Mucosa of stomach (tissue), 1 donor: Measurements from ENCODE around the gene ID3.
A peak's percentile ranks its signal among the peaks of the same experiment; 100 is the strongest.

Experiments used
- H3K27me3 ChIP-seq: one replicate; pipeline ENCODE4 v1.7.0; 2013; ENCODE audit warnings: mild to moderate bottlenecking, low read length; ENCODE audit not compliant: control insufficient read depth, insufficient read depth
- H3K36me3 ChIP-seq: one replicate; pipeline ENCODE4 v1.7.0; 2013; ENCODE audit warnings: low read length; ENCODE audit not compliant: control insufficient read depth, insufficient read depth
- H3K4me1 ChIP-seq: one replicate; pipeline ENCODE4 v1.7.0; 2013; ENCODE audit warnings: mild to moderate bottlenecking, low read length; ENCODE audit not compliant: control insufficient read depth, insufficient read depth
- H3K4me3 ChIP-seq: one replicate; pipeline ENCODE4 v1.7.0; 2013; ENCODE audit warnings: low read length
- H3K9ac ChIP-seq: one replicate; pipeline ENCODE4 v1.7.0; 2013; ENCODE audit warnings: mild to moderate bottlenecking, low read length, moderate library complexity
- H3K9me3 ChIP-seq: one replicate; pipeline ENCODE4 v1.7.0; 2013; ENCODE audit warnings: mild to moderate bottlenecking, low read length, moderate library complexity; ENCODE audit not compliant: control insufficient read depth
- donor health status: Pancreatic carcinoma.

Gene ID3

GRCh38 chr1:23568608-23569383 lies 9.5 kb upstream of the ID3 start:
- peak overlapping the region; percentile 11 for H3K4me3 ChIP-seq
- no peaks in the 10 kb centered on the region for H3K36me3 ChIP-seq
- peaks cover 5% of the 10 kb centered on the region for H3K27me3 ChIP-seq
- H3K9me3 ChIP-seq = no peaks in the 10 kb centered on the region
- H3K9ac ChIP-seq = peak overlapping the region; percentile 70
- peaks cover 21% of the 10 kb centered on the region for H3K4me1 ChIP-seq

GRCh38 chr1:23567996-23568607 lies 8.8 kb upstream of the ID3 start:
- peaks cover 26% of the 10 kb centered on the region for H3K4me1 ChIP-seq
- H3K4me3 ChIP-seq = peak overlapping the region; percentile 11
- no peaks in the 10 kb centered on the region for H3K36me3 ChIP-seq
- H3K9me3 ChIP-seq = no peaks in the 10 kb centered on the region
- peak overlapping the region; percentile 70 for H3K9ac ChIP-seq
- peaks cover 5% of the 10 kb centered on the region for H3K27me3 ChIP-seq

GRCh38 chr1:23567629-23567995 lies 8.3 kb upstream of the ID3 start:
- Histone ChIP-seq H3K9ac (peak overlapping the region; percentile 70), H3K27me3 (peaks cover 5% of the 10 kb centered on the region), H3K4me1 (peaks cover 29% of the 10 kb centered on the region), H3K4me3 (no peak overlapping the region), H3K36me3 (no peaks in the 10 kb centered on the region), H3K9me3 (no peaks in the 10 kb centered on the region)

GRCh38 chr1:23566304-23566703 lies 7.0 kb upstream of the ID3 start:
- no peak overlapping the region for H3K4me3 ChIP-seq
- H3K27me3 ChIP-seq = peaks cover 5% of the 10 kb centered on the region
- H3K4me1 ChIP-seq = peaks cover 39% of the 10 kb centered on the region
- H3K36me3 ChIP-seq = no peaks in the 10 kb centered on the region
- no peaks in the 10 kb centered on the region for H3K9me3 ChIP-seq
- no peak overlapping the region for H3K9ac ChIP-seq

- Histone ChIP-seq H3K4me1 (peaks cover 44% of the 10 kb centered on the region), H3K36me3 (no peaks in the 10 kb centered on the region), H3K9me3 (no peaks in the 10 kb centered on the region), H3K27me3 (peaks cover 5% of the 10 kb centered on the region), H3K4me3 (no peak overlapping the region), H3K9ac (no peak overlapping the region)
Observed at GRCh38 chr1:23565776-23566175, 6.5 kb upstream of the ID3 start.

GRCh38 chr1:23564529-23565122 lies 5.3 kb upstream of the ID3 start:
- H3K9me3 ChIP-seq = no peaks in the 10 kb centered on the region
- H3K9ac ChIP-seq = no peak overlapping the region
- no peaks in the 10 kb centered on the region for H3K36me3 ChIP-seq
- peaks cover 5% of the 10 kb centered on the region for H3K27me3 ChIP-seq
- H3K4me3 ChIP-seq = no peak overlapping the region
- H3K4me1 ChIP-seq = peaks cover 55% of the 10 kb centered on the region

- no peak overlapping the region for H3K4me3 ChIP-seq
- H3K9me3 ChIP-seq = no peaks in the 10 kb centered on the region
- peaks cover 54% of the 10 kb centered on the region for H3K4me1 ChIP-seq
- H3K27me3 ChIP-seq = peaks cover 5% of the 10 kb centered on the region
- H3K9ac ChIP-seq = no peak overlapping the region
- H3K36me3 ChIP-seq = no peaks in the 10 kb centered on the region
Observed at GRCh38 chr1:23563755-23564374, 4.6 kb upstream of the ID3 start.

GRCh38 chr1:23563003-23563402 lies 3.7 kb upstream of the ID3 start:
- H3K9ac ChIP-seq = no peak overlapping the region
- peaks cover 50% of the 10 kb centered on the region for H3K4me1 ChIP-seq
- no peak overlapping the region for H3K4me3 ChIP-seq
- H3K36me3 ChIP-seq = no peaks in the 10 kb centered on the region
- H3K9me3 ChIP-seq = no peaks in the 10 kb centered on the region
- no peaks in the 10 kb centered on the region for H3K27me3 ChIP-seq

- Histone ChIP-seq H3K9ac (peak overlapping the region; percentile 57), H3K36me3 (peaks cover 3% of the 10 kb centered on the region), H3K4me1 (peaks cover 49% of the 10 kb centered on the region), H3K9me3 (no peaks in the 10 kb centered on the region), H3K27me3 (no peaks in the 10 kb centered on the region), H3K4me3 (no peak overlapping the region)
Observed at GRCh38 chr1:23562137-23562876, 3.0 kb upstream of the ID3 start.

- Histone ChIP-seq H3K4me3 (no peak overlapping the region), H3K9me3 (no peaks in the 10 kb centered on the region), H3K9ac (peak overlapping the region; percentile 57), H3K4me1 (peaks cover 55% of the 10 kb centered on the region), H3K36me3 (peaks cover 8% of the 10 kb centered on the region), H3K27me3 (no peaks in the 10 kb centered on the region)
Observed at GRCh38 chr1:23561813-23562100, 2.5 kb upstream of the ID3 start.

- Histone ChIP-seq H3K4me1 (peaks cover 60% of the 10 kb centered on the region), H3K9me3 (no peaks in the 10 kb centered on the region), H3K4me3 (no peak overlapping the region), H3K36me3 (peaks cover 8% of the 10 kb centered on the region), H3K27me3 (no peaks in the 10 kb centered on the region), H3K9ac (peak overlapping the region; percentile 57)
Observed at GRCh38 chr1:23561076-23561812, 1.9 kb upstream of the ID3 start.
